GM19463 (cell line): ENCODE results near the gene ALKBH5.

Experiments used
- ATAC-seq: cut with Tn5 transposase; IDR thresholded peaks from one replicate; pipeline ENCODE4 v1.9.1; 2021; ENCODE audit warnings: mild to moderate bottlenecking, moderate library complexity; ENCODE audit not compliant: unreplicated experiment

Gene ALKBH5

GRCh38 chr17:18184143-18185031, 759 bp downstream of the ALKBH5 start:
- ATAC-seq, result no peak

GRCh38 chr17:18185391-18185790, 1.8 kb downstream of the ALKBH5 start:
- ATAC-seq, result no peak

GRCh38 chr17:18185832-18186626, 2.4 kb downstream of the ALKBH5 start:
- no peak for ATAC-seq

GRCh38 chr17:18186627-18186982, 3.0 kb downstream of the ALKBH5 start:
- ATAC-seq, result no peak

GRCh38 chr17:18187226-18187625, 3.6 kb downstream of the ALKBH5 start:
- no peak for ATAC-seq

- no peak for ATAC-seq
Measured at GRCh38 chr17:18187821-18188761, 4.5 kb downstream of the ALKBH5 start.

- ATAC-seq, result no peak
Measured at GRCh38 chr17:18190628-18191235, 7.1 kb downstream of the ALKBH5 start.

- ATAC-seq, result no peak
Measured at GRCh38 chr17:18191236-18191667, 7.6 kb downstream of the ALKBH5 start.

- no peak for ATAC-seq
Measured at GRCh38 chr17:18191967-18192366, 8.3 kb downstream of the ALKBH5 start.

- ATAC-seq, result no peak
Measured at GRCh38 chr17:18194394-18194793, 10.8 kb downstream of the ALKBH5 start.

- no peak for ATAC-seq
Measured at GRCh38 chr17:18194804-18195203, 11.2 kb downstream of the ALKBH5 start.

- ATAC-seq, result no peak
Measured at GRCh38 chr17:18195246-18195645, 11.6 kb downstream of the ALKBH5 start.

GRCh38 chr17:18197535-18198194, 14.0 kb downstream of the ALKBH5 start:
- no peak for ATAC-seq

- ATAC-seq, result no peak
Measured at GRCh38 chr17:18198530-18198929, 14.9 kb downstream of the ALKBH5 start.

GRCh38 chr17:18201108-18201507, 17.5 kb downstream of the ALKBH5 start:
- ATAC-seq, result no peak

GRCh38 chr17:18203308-18203707, 19.7 kb downstream of the ALKBH5 start:
- ATAC-seq, result no peak

GRCh38 chr17:18205861-18206260, 22.2 kb downstream of the ALKBH5 start:
- ATAC-seq, result no peak

GRCh38 chr17:18206962-18207361, 23.3 kb downstream of the ALKBH5 start:
- no peak for ATAC-seq

GRCh38 chr17:18208092-18208491, 24.5 kb downstream of the ALKBH5 start:
- no peak for ATAC-seq
